ENCODE data around the gene PDZD4. TPM values are rescaled to one million over a fixed set of nuclear protein-coding genes. Genes with fewer than 3 reads are reported as not detected.

PDZD4 gene
- total and polyA plus RNA-seq, 10 of the 15 experiments (the other 5 are each of a cell fraction or from before 2014, with no cell fraction given), result 0.01 to 0.15 (median 0.04) TPM; not detected in 6

DNA sequence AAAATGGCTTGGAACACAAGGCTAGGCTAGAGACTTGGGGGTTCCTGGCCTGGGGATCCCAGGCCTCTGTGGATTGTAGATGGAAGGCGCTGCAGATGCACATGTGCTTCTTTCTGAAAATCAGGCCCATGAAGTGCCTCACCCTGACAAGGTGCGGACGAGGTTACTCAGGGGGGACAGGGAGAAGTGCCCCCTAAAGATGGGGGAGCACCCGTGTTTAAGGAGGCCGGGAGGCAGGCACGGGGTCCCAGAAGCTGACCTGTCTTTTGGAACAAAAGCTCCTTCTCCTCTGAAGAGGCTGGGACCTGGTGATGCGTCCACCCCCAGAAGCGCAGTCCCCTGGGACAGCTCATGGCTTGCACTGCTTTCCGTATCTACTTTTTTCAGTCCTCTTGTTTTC is 2.4 kb downstream of the PDZD4 start:
- Histone ChIP-seq H2AFZ (ENCODE audit: control insufficient read depth, low read depth, low read length) (no peak overlapping the region), H3K27ac (ENCODE audit: control insufficient read depth, insufficient read depth) (no peak overlapping the region), H3K9ac (ENCODE audit: control insufficient read depth, insufficient read depth, low read length) (no peak overlapping the region), H3K4me3 (no peak overlapping the region), H3K4me2 (ENCODE audit: control insufficient read depth, insufficient read depth) (no peak overlapping the region), H3K36me3 (ENCODE audit: control insufficient read depth in 2 of 2, insufficient read depth in 2 of 2, low read length in 1 of 2) (no peaks in the 10 kb centered on the region), H3K4me1 (ENCODE audit: control insufficient read depth, insufficient read depth, low read length) (no peaks in the 10 kb centered on the region), H3K27me3 (replicated peaks in 1 of 2; ENCODE audit: control insufficient read depth in 2 of 2, insufficient read depth in 2 of 2, low read length in 1 of 2) (no peaks in the 10 kb centered on the region; a peak in 2 of 4 replicates), H3K79me2 (ENCODE audit: control insufficient read depth, insufficient read depth, low read length) (no peaks in the 10 kb centered on the region), H4K20me1 (ENCODE audit: control insufficient read depth, insufficient read depth) (no peaks in the 10 kb centered on the region), H3K9me3 (replicated peaks; ENCODE audit: control insufficient read depth, insufficient read depth, low read length) (no peaks in the 10 kb centered on the region; the same call in 2 of the 3 replicates)
- no peak for ATAC-seq
- ChIA-PET RAD21 (ENCODE audit: unreplicated experiment) (no interaction called here), SMC1A (ENCODE audit: uncharacterized antibody, unreplicated experiment) (no interaction called here), POLR2A (no interaction called here), CTCF (no interaction called here)
- no peak for FAIRE-seq
- in situ Hi-C loops (cut with MboI), result no loop called here
- no peak for DNase-seq (ENCODE audit: low read depth, low spot score)
- TF ChIP-seq MXI1 (IDR thresholded peaks at IDR 0.05; ENCODE audit: low read depth, low read length), result no peak
- WGBS (ENCODE audit: insufficient coverage, insufficient replicate concordance, low lambda C conversion rate, missing lambda C conversion rate), result 62% methylated on average over 9 of the region's 9 CpGs
- intact Hi-C loops (cut with micrococcal nuclease; ENCODE audit: unreplicated experiment), result no loop called here
- no TSS peak for BruUV-seq (replicated peaks)

DNA sequence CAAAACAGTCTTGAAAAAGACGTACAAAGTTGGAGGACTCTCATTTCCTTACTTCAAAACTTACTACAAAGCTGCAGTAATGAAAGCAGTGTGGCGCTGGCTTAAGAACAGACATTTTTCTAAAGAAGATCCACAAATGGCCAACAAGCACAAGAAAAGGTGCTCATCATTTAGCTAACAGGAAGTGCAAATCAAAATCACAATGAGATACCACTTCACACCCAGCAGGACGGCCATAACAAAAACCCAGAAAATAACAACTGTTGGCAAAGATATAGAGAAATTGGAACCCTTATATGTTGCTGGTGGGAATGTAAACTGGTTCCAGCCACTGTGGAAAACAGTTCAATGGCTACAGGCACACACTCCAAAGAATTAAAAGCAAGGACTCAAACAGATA is 3.3 kb downstream of the PDZD4 start:
- Histone ChIP-seq H3K9ac (ENCODE audit: control insufficient read depth, insufficient read depth, low read length) (no peak overlapping the region), H3K27me3 (replicated peaks in 1 of 2; ENCODE audit: control insufficient read depth in 2 of 2, insufficient read depth in 2 of 2, low read length in 1 of 2) (no peaks in the 10 kb centered on the region; a peak in 2 of 4 replicates), H4K20me1 (ENCODE audit: control insufficient read depth, insufficient read depth) (no peaks in the 10 kb centered on the region), H3K27ac (ENCODE audit: control insufficient read depth, insufficient read depth) (no peak overlapping the region), H3K79me2 (ENCODE audit: control insufficient read depth, insufficient read depth, low read length) (no peaks in the 10 kb centered on the region), H3K9me3 (replicated peaks; ENCODE audit: control insufficient read depth, insufficient read depth, low read length) (no peaks in the 10 kb centered on the region; the same call in 2 of the 3 replicates), H2AFZ (ENCODE audit: control insufficient read depth, low read depth, low read length) (no peak overlapping the region), H3K36me3 (ENCODE audit: control insufficient read depth in 2 of 2, insufficient read depth in 2 of 2, low read length in 1 of 2) (no peaks in the 10 kb centered on the region), H3K4me3 (no peak overlapping the region), H3K4me1 (ENCODE audit: control insufficient read depth, insufficient read depth, low read length) (no peaks in the 10 kb centered on the region), H3K4me2 (ENCODE audit: control insufficient read depth, insufficient read depth) (no peak overlapping the region)
- RAD21 ChIA-PET (ENCODE audit: unreplicated experiment), result no interaction called here
- BruUV-seq (replicated peaks), result no TSS peak
- intact Hi-C loops (cut with micrococcal nuclease; ENCODE audit: unreplicated experiment), result no loop called here
- FAIRE-seq, result no peak
- WGBS (ENCODE audit: insufficient coverage, insufficient replicate concordance, low lambda C conversion rate, missing lambda C conversion rate), result 42% methylated on average over 3 of the region's 3 CpGs
- no peak for DNase-seq (ENCODE audit: low read depth, low spot score)
- CTCF ChIA-PET, result no interaction called here
- TF ChIP-seq ZNF207 (IDR thresholded peaks at IDR 0.05; ENCODE audit: borderline replicate concordance) (no peak), RAD51 (IDR thresholded peaks at IDR 0.05) (no peak), PAX8 (IDR thresholded peaks at IDR 0.05) (no peak), SP1 (IDR thresholded peaks at IDR 0.05; ENCODE audit: low read depth, low read length) (no peak)
- in situ Hi-C loops (cut with MboI), result no loop called here
- ATAC-seq, result no peak
- SMC1A ChIA-PET (ENCODE audit: uncharacterized antibody, unreplicated experiment), result no interaction called here
- POLR2A ChIA-PET, result no interaction called here

Data from GM12878 (cell line).